Liver (tissue), 9 donors: ENCODE data around the gene ARHGAP35. TPM values are rescaled to one million over a fixed set of nuclear protein-coding genes. Genes with fewer than 3 reads are reported as not detected.

Experiments
- DNase-seq: peaks from one replicate; pipeline ENCODE4 v3.0.0-alpha.2; 2017; ENCODE audit warnings: low spot score
- H3K27ac ChIP-seq, 2 donors: one replicate each; pipeline ENCODE4 v1.7.0; 2013; ENCODE audit warnings: inconsistent platforms in 2 of 2, low read length in 2 of 2, control low read depth in 1 of 2, low read depth in 1 of 2, mild to moderate bottlenecking in 1 of 2
- H3K27me3 ChIP-seq, 4 donors: one replicate each; pipeline versions ENCODE4 v1.6.1 to v1.7.0; 2013; ENCODE audit warnings: low read length in 3 of 4, inconsistent platforms in 1 of 4, mild to moderate bottlenecking in 1 of 4, moderate library complexity in 1 of 4; ENCODE audit not compliant: control insufficient read depth in 4 of 4, insufficient read depth in 4 of 4
- H3K36me3 ChIP-seq, 4 donors: one replicate each; pipeline versions ENCODE4 v1.6.1 to v1.7.0; 2013; ENCODE audit warnings: low read length in 3 of 4, mild to moderate bottlenecking in 3 of 4, low read depth in 1 of 4, moderate library complexity in 1 of 4; ENCODE audit not compliant: control insufficient read depth in 4 of 4, insufficient read depth in 3 of 4
- H3K4me1 ChIP-seq, 4 donors: one replicate each; pipeline versions ENCODE4 v1.6.1 to v1.7.0; 2013; ENCODE audit warnings: low read length in 3 of 4, mild to moderate bottlenecking in 3 of 4, moderate library complexity in 1 of 4; ENCODE audit not compliant: control insufficient read depth in 4 of 4, insufficient read depth in 4 of 4
- H3K4me3 ChIP-seq, 3 donors: one replicate each; pipeline versions ENCODE4 v1.6.1 to v1.7.0; 2013; ENCODE audit warnings: low read length in 3 of 3, control low read depth in 1 of 3, low read depth in 1 of 3, mild to moderate bottlenecking in 1 of 3
- H3K9ac ChIP-seq, 2 donors: one replicate each; pipeline ENCODE4 v1.7.0; 2013; ENCODE audit warnings: low read length in 2 of 2, mild to moderate bottlenecking in 2 of 2, moderate library complexity in 2 of 2, control low read depth in 1 of 2, low read depth in 1 of 2
- H3K9me3 ChIP-seq, 4 donors: one replicate each; pipeline versions ENCODE4 v1.6.1 to v1.7.0; 2013; ENCODE audit warnings: low read length in 3 of 4; ENCODE audit not compliant: control insufficient read depth in 4 of 4
- ATF3 ChIP-seq: IDR thresholded peaks from 2 replicates; pipeline ENCODE4 v1.6.1; 2016; ENCODE audit warnings: antibody characterized with exemption
- CTCF ChIP-seq: fragments of 150-350 bp; IDR thresholded peaks from 2 replicates; pipeline ENCODE4 v1.5.1; 2017; ENCODE audit warnings: improper control_type of control experiment, low read depth, low read length; ENCODE audit not compliant: missing input control
- EGR1 ChIP-seq, 2 donors: IDR thresholded peaks; 2 replicates each; pipeline ENCODE4 v1.6.1; 2016 to 2018; ENCODE audit warnings: antibody characterized with exemption in 2 of 2, low read depth in 2 of 2
- FOXA1 ChIP-seq: IDR thresholded peaks from 2 replicates; pipeline ENCODE4 v1.6.1; 2016; ENCODE audit warnings: antibody characterized with exemption
- HNF4A ChIP-seq, 2 donors: conservative IDR thresholded peaks; 2 replicates each; pipeline ENCODE4 v1.6.1; 2016; ENCODE audit warnings: antibody characterized with exemption in 2 of 2, mild to moderate bottlenecking in 2 of 2
- HNF4G ChIP-seq: IDR thresholded peaks from 2 replicates; pipeline ENCODE4 v1.6.1; 2016; ENCODE audit warnings: antibody characterized with exemption
- JUND ChIP-seq, 2 donors: IDR thresholded peaks; 2 replicates each; pipeline ENCODE4 v1.6.1; 2016; ENCODE audit warnings: antibody characterized with exemption in 2 of 2
- NR2F2 ChIP-seq: IDR thresholded peaks from 2 replicates; pipeline ENCODE4 v1.6.1; 2016; ENCODE audit warnings: antibody characterized with exemption
- RAD21 ChIP-seq, 2 donors: IDR thresholded peaks; 2 replicates each; pipeline ENCODE4 v1.6.1; 2016; ENCODE audit warnings: antibody characterized with exemption in 2 of 2, mild to moderate bottlenecking in 2 of 2
- REST ChIP-seq: IDR thresholded peaks from 2 replicates; pipeline ENCODE4 v1.6.1; 2016; ENCODE audit warnings: antibody characterized with exemption, mild to moderate bottlenecking
- RXRA ChIP-seq, 2 donors: IDR thresholded peaks; 2 replicates each; pipeline ENCODE4 v1.6.1; 2017 to 2018; ENCODE audit warnings: antibody characterized with exemption in 2 of 2, mild to moderate bottlenecking in 1 of 2
- SP1 ChIP-seq: IDR thresholded peaks from 2 replicates; pipeline ENCODE4 v1.6.1; 2018; ENCODE audit warnings: antibody characterized with exemption, mild to moderate bottlenecking
- TAF1 ChIP-seq: conservative IDR thresholded peaks from 2 replicates; pipeline ENCODE4 v1.6.1; 2016; ENCODE audit warnings: antibody characterized with exemption, mild to moderate bottlenecking
- YY1 ChIP-seq: IDR thresholded peaks from 2 replicates; pipeline ENCODE4 v1.6.1; 2016; ENCODE audit warnings: antibody characterized with exemption, mild to moderate bottlenecking
- ZBTB33 ChIP-seq: IDR thresholded peaks from 2 replicates; pipeline ENCODE4 v1.6.1; 2016; ENCODE audit warnings: antibody characterized with exemption
- WGBS: extraction: QIAGEN DNeasy Blood & Tissue Kit; methylation state at CpG from one replicate; pipeline ENCODE4 v1.1.7; 2013; 5-methylcytosine and 5-hydroxymethylcytosine counted together
- polyA plus RNA-seq, 2 donors: library from polyadenylated mRNA; stranded (reverse) in 1 of 2; unstranded in 1 of 2; fragments of 200-250 nt in 1 of 2; fragments of >200 nt in 1 of 2; fragmentation: Nextera tagmentation in 1 of 2; extraction: Ambion mirVana in 1 of 2; gene quantifications; one replicate each; pipeline versions ENCODE4 v1.2.1 to v1.2.3, GENCODE V29; 2013 to 2015
- total RNA-seq, 2 donors: library from RNA; depleted of rRNA; stranded (reverse); fragments of >200 nt; gene quantifications; one replicate each; pipeline ENCODE4 v1.2.3, GENCODE V29; 2014
- TF ChIP-seq, protein P1 (sequence below): IDR thresholded peaks from 2 replicates; pipeline ENCODE4 v1.6.1; 2016; ENCODE audit warnings: antibody characterized with exemption
- donor health status: healthy.
- donor health status: healthy.
- donor health status: healthy.
- donor health status: healthy.
- donor health status: healthy.

The ARHGAP35 gene
- total and polyA plus RNA-seq, 4 donors: 15.5 to 49.2 (median 21.7) TPM

- H3K9me3 ChIP-seq: no peaks in the 10 kb centered on the region
- H3K4me1 ChIP-seq: peaks cover 7 to 25% (median 14%) of the 10 kb centered on the region in 4 donors
- no peaks in the 10 kb centered on the region for H3K36me3 ChIP-seq
- 50% methylated on average over 4 of the region's 4 CpGs for WGBS
- DNase-seq: no peak
- no peak overlapping the region for H3K4me3 ChIP-seq
- TF ChIP-seq RXRA (IDR thresholded peaks at IDR 0.05) (peak in 1 of 2 donors; percentile 15), HNF4A (conservative IDR thresholded peaks at IDR 0.05) (no peak), JUND (IDR thresholded peaks at IDR 0.05) (no peak), TAF1 (no peak), RAD21 (IDR thresholded peaks at IDR 0.05) (peak in 1 of 2 donors; percentile 37), ATF3 (no peak), FOXA1 (no peak), EGR1 (IDR thresholded peaks at IDR 0.05; ENCODE audit: low read depth in 2 of 2) (no peak), SP1 (no peak), NR2F2 (no peak), ZBTB33 (no peak), CTCF (no peak), HNF4G (no peak)
- TF ChIP-seq, protein P1, sequence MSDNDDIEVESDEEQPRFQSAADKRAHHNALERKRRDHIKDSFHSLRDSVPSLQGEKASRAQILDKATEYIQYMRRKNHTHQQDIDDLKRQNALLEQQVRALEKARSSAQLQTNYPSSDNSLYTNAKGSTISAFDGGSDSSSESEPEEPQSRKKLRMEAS: no peak
- H3K27ac ChIP-seq: peak overlapping the region in 1 of 2 donors; percentile 52
- H3K9ac ChIP-seq: no peak overlapping the region
- no peaks in the 10 kb centered on the region for H3K27me3 ChIP-seq
Observed at GRCh38 chr19:46907880-46908279, 47.1 kb downstream of the ARHGAP35 start.

DNA sequence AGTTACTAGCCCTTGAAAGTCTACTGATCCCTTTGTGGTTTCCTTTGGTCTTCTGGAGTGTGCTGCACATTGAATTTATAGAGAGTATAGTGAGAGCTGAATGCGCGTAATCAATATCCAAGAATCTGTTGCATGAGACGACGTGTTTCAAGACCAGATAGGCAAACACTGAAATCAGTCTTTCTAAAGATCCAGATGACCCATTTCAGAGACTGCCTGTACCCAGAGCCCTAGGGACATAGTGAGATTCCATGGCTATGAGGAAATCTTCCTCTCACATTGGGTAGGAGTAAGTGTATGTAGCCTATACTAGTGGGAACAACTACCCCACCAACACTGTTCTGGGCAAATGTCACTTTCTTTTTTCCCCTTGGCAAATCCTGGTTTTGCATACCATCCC, 48.6 kb downstream of the ARHGAP35 start:
- Histone ChIP-seq H3K4me3 (no peak overlapping the region), H3K4me1 (peaks cover 2 to 17% (median 11%) of the 10 kb centered on the region in 4 donors), H3K36me3 (no peaks in the 10 kb centered on the region), H3K9ac (no peak overlapping the region), H3K27ac (no peak overlapping the region), H3K9me3 (no peaks in the 10 kb centered on the region), H3K27me3 (no peaks in the 10 kb centered on the region)
- WGBS: 85% methylated on average over 4 of the region's 4 CpGs
- TF ChIP-seq HNF4A (conservative IDR thresholded peaks at IDR 0.05): no peak
- no peak for TF ChIP-seq NR2F2
- TF ChIP-seq HNF4G: no peak
- TF ChIP-seq, protein P1: no peak
- no peak for TF ChIP-seq EGR1 (IDR thresholded peaks at IDR 0.05; ENCODE audit: low read depth in 2 of 2)
- no peak for TF ChIP-seq TAF1
- no peak for TF ChIP-seq SP1
- no peak for TF ChIP-seq YY1
- TF ChIP-seq RXRA (IDR thresholded peaks at IDR 0.05): no peak
- TF ChIP-seq REST: no peak
- TF ChIP-seq CTCF: no peak
- TF ChIP-seq ZBTB33: no peak
- DNase-seq: no peak
